Trophoblast cell (in vitro differentiated cells and primary cell): ENCODE measurements around the gene FMR1NB.

Source experiments
- DNase-seq, 2 donors: peaks; one replicate each; pipeline ENCODE4 v3.0.0-alpha.2; 2016
- H2AFZ ChIP-seq: 2 replicates; pipeline ENCODE4 v1.6.1; 2013; ENCODE audit warnings: low read length, moderate library complexity, mild to moderate bottlenecking; ENCODE audit not compliant: insufficient read depth, poor library complexity
- H2AK5ac ChIP-seq: 2 replicates; pipeline ENCODE4 v1.6.1; 2013; ENCODE audit warnings: mild to moderate bottlenecking, low read length
- H2BK120ac ChIP-seq: 2 replicates; pipeline ENCODE4 v1.6.1; 2013; ENCODE audit warnings: low read length, mild to moderate bottlenecking, moderate library complexity; ENCODE audit not compliant: insufficient read depth, poor library complexity
- H2BK12ac ChIP-seq: 2 replicates; pipeline ENCODE4 v1.6.1; 2013; ENCODE audit warnings: mild to moderate bottlenecking, low read length, moderate library complexity
- H2BK5ac ChIP-seq: 2 replicates; pipeline ENCODE4 v1.6.1; 2013; ENCODE audit warnings: low read length, low read depth, moderate library complexity, mild to moderate bottlenecking; ENCODE audit not compliant: poor library complexity
- H3K14ac ChIP-seq: 2 replicates; pipeline ENCODE4 v1.6.1; 2013; ENCODE audit warnings: mild to moderate bottlenecking, low read length
- H3K18ac ChIP-seq: 2 replicates; pipeline ENCODE4 v1.6.1; 2013; ENCODE audit warnings: mild to moderate bottlenecking, low read length
- H3K23ac ChIP-seq: 2 replicates; pipeline ENCODE4 v1.6.1; 2013; ENCODE audit warnings: low read length
- H3K27ac ChIP-seq: 2 replicates; pipeline ENCODE4 v1.5.1; 2013; ENCODE audit warnings: low read depth, mild to moderate bottlenecking, inconsistent platforms, low read length, moderate library complexity
- H3K27me3 ChIP-seq: 2 replicates; pipeline ENCODE4 v1.6.1; 2013; ENCODE audit warnings: inconsistent platforms, mild to moderate bottlenecking, low read length, moderate library complexity; ENCODE audit not compliant: insufficient read depth
- H3K36me3 ChIP-seq, 2 experiments: 1 replicate in 1 of 2; 2 replicates in 1 of 2; pipeline ENCODE4 v1.6.1; 2013; ENCODE audit warnings: low read length in 2 of 2, mild to moderate bottlenecking in 2 of 2, moderate library complexity in 1 of 2; ENCODE audit not compliant: insufficient read depth in 2 of 2, control insufficient read depth in 1 of 2
- H3K4ac ChIP-seq: 2 replicates; pipeline ENCODE4 v1.6.1; 2013; ENCODE audit warnings: low read depth, mild to moderate bottlenecking, low read length, moderate library complexity
- H3K4me1 ChIP-seq, 2 experiments: 1 replicate in 1 of 2; 2 replicates in 1 of 2; pipeline ENCODE4 v1.6.1; 2013; ENCODE audit warnings: low read length in 2 of 2, mild to moderate bottlenecking in 2 of 2, moderate library complexity in 1 of 2; ENCODE audit not compliant: insufficient read depth in 2 of 2, control insufficient read depth in 1 of 2
- H3K4me2 ChIP-seq: 2 replicates; pipeline ENCODE4 v1.6.1; 2013; ENCODE audit warnings: inconsistent platforms, mild to moderate bottlenecking, low read length, moderate library complexity
- H3K4me3 ChIP-seq: 2 replicates; pipeline ENCODE4 v1.5.1; 2013; ENCODE audit warnings: mild to moderate bottlenecking, low read depth, low read length, inconsistent platforms
- H3K79me1 ChIP-seq: one replicate; pipeline ENCODE4 v1.6.1; 2013; ENCODE audit warnings: low read length
- H3K79me2 ChIP-seq: 2 replicates; pipeline ENCODE4 v1.6.1; 2013; ENCODE audit warnings: low read length, mild to moderate bottlenecking; ENCODE audit not compliant: control insufficient read depth, insufficient read depth, poor library complexity
- H3K9ac ChIP-seq: 2 replicates; pipeline ENCODE4 v1.6.1; 2013; ENCODE audit warnings: mild to moderate bottlenecking, low read length
- H3K9me3 ChIP-seq: 2 replicates; pipeline ENCODE4 v1.6.1; 2013; ENCODE audit warnings: low read depth, mild to moderate bottlenecking, control low read depth, inconsistent platforms, low read length; ENCODE audit not compliant: insufficient read depth
- H4K12ac ChIP-seq: 2 replicates; pipeline ENCODE4 v1.6.1; 2013; ENCODE audit warnings: low read depth, mild to moderate bottlenecking, low read length, moderate library complexity
- H4K8ac ChIP-seq: 2 replicates; pipeline ENCODE4 v1.6.1; 2013; ENCODE audit warnings: low read depth, mild to moderate bottlenecking, low read length, moderate library complexity
- H4K91ac ChIP-seq: one replicate; pipeline ENCODE4 v1.6.1; 2013; ENCODE audit warnings: low read depth, mild to moderate bottlenecking, low read length, moderate library complexity
- WGBS: extraction: QIAGEN DNeasy Blood & Tissue Kit; methylation state at CpG from one replicate; pipeline ENCODE4 v1.1.7; 2013; ENCODE audit warnings: missing lambda C conversion rate; ENCODE audit not compliant: insufficient read length, insufficient coverage; ENCODE audit errors: extremely low coverage; 5-methylcytosine and 5-hydroxymethylcytosine counted together

Gene FMR1NB

GRCh38 chrX:147948531-147948930, 32.6 kb upstream of the FMR1NB start:
- Histone ChIP-seq H3K36me3 (peaks cover 11 to 16% of the 10 kb centered on the region in 2 experiments), H3K4me2 (no peak overlapping the region), H4K8ac (no peak overlapping the region)

GRCh38 chrX:147950352-147950751, 30.8 kb upstream of the FMR1NB start:
- H4K12ac ChIP-seq = no peak overlapping the region
- WGBS = no CpG with 5 or more reads among the region's 1 CpG
- no peaks in the 10 kb centered on the region for H3K4me1 ChIP-seq
- no peaks in the 10 kb centered on the region for H3K79me1 ChIP-seq
- no peaks in the 10 kb centered on the region for H3K79me2 ChIP-seq
- H3K9ac ChIP-seq = no peak overlapping the region
- H3K9me3 ChIP-seq = no peaks in the 10 kb centered on the region
- H2BK12ac ChIP-seq = no peak overlapping the region
- H3K23ac ChIP-seq = no peak overlapping the region
- no peak overlapping the region for H3K18ac ChIP-seq
- peaks cover 7% of the 10 kb centered on the region in 2 experiments for H3K36me3 ChIP-seq
- no peak overlapping the region for H3K27ac ChIP-seq
- H3K4me2 ChIP-seq = no peak overlapping the region
- H2BK120ac ChIP-seq = no peak overlapping the region
- no peak overlapping the region for H3K4ac ChIP-seq
- H2AFZ ChIP-seq = no peak overlapping the region
- DNase-seq = no peak
- no peak overlapping the region for H3K14ac ChIP-seq
- no peak overlapping the region for H4K91ac ChIP-seq
- H2BK5ac ChIP-seq = no peak overlapping the region
- H4K8ac ChIP-seq = no peak overlapping the region
- H2AK5ac ChIP-seq = no peak overlapping the region
- H3K27me3 ChIP-seq = no peaks in the 10 kb centered on the region
- H3K4me3 ChIP-seq = no peak overlapping the region

More at GRCh38 chrX:147948531-147948930, 32.6 kb upstream of the FMR1NB start:
- Histone ChIP-seq H2BK5ac (no peak overlapping the region), H2AK5ac (no peak overlapping the region), H3K9ac (no peak overlapping the region), H3K79me1 (no peaks in the 10 kb centered on the region), H3K27me3 (no peaks in the 10 kb centered on the region), H4K12ac (no peak overlapping the region), H3K4me3 (no peak overlapping the region), H3K79me2 (no peaks in the 10 kb centered on the region), H4K91ac (no peak overlapping the region), H2BK12ac (no peak overlapping the region), H2BK120ac (no peak overlapping the region), H3K9me3 (no peaks in the 10 kb centered on the region), H3K14ac (no peak overlapping the region), H3K4me1 (no peaks in the 10 kb centered on the region), H3K4ac (no peak overlapping the region), H3K23ac (no peak overlapping the region), H3K27ac (no peak overlapping the region), H2AFZ (no peak overlapping the region), H3K18ac (no peak overlapping the region)
- no peak for DNase-seq
- WGBS = no CpG with 5 or more reads among the region's 7 CpGs

- H2BK120ac ChIP-seq = no peak overlapping the region
- no CpG with 5 or more reads among the region's 2 CpGs for whole genome bisulfite sequencing
These were observed 27.2 kb upstream of the FMR1NB start for GRCh38 chrX:147953976-147954375.

GRCh38 chrX:147957291-147957690, 23.8 kb upstream of the FMR1NB start:
- Histone ChIP-seq H3K79me2 (no peaks in the 10 kb centered on the region), H2AK5ac (no peak overlapping the region), H3K36me3 (peaks cover 0 to 2% of the 10 kb centered on the region in 2 experiments), H3K4me2 (no peak overlapping the region), H3K79me1 (no peaks in the 10 kb centered on the region), H4K8ac (no peak overlapping the region), H2BK5ac (no peak overlapping the region), H3K4me1 (peaks cover 0 to 3% of the 10 kb centered on the region in 2 experiments), H3K9me3 (no peaks in the 10 kb centered on the region), H3K27me3 (no peaks in the 10 kb centered on the region), H3K9ac (no peak overlapping the region), H4K12ac (no peak overlapping the region), H3K27ac (no peak overlapping the region), H2BK12ac (no peak overlapping the region), H2AFZ (no peak overlapping the region), H3K14ac (no peak overlapping the region), H3K23ac (no peak overlapping the region), H4K91ac (no peak overlapping the region), H3K18ac (no peak overlapping the region), H3K4ac (no peak overlapping the region), H2BK120ac (no peak overlapping the region), H3K4me3 (no peak overlapping the region)
- DNase-seq = no peak
- WGBS = no CpG with 5 or more reads among the region's 2 CpGs

More at GRCh38 chrX:147953976-147954375, 27.2 kb upstream of the FMR1NB start:
- H4K12ac ChIP-seq = no peak overlapping the region
- H3K4me3 ChIP-seq = no peak overlapping the region
- no peaks in the 10 kb centered on the region for H3K79me2 ChIP-seq
- H3K9me3 ChIP-seq = no peaks in the 10 kb centered on the region
- H3K79me1 ChIP-seq = no peaks in the 10 kb centered on the region
- H3K4me2 ChIP-seq = no peak overlapping the region
- H3K27ac ChIP-seq = no peak overlapping the region
- H3K27me3 ChIP-seq = no peaks in the 10 kb centered on the region
- H3K23ac ChIP-seq = no peak overlapping the region
- no peak for DNase-seq
- no peak overlapping the region for H4K91ac ChIP-seq
- H3K18ac ChIP-seq = no peak overlapping the region
- H2AK5ac ChIP-seq = no peak overlapping the region
- H2AFZ ChIP-seq = no peak overlapping the region
- H3K36me3 ChIP-seq = peaks cover 0 to 2% of the 10 kb centered on the region in 2 experiments
- H3K4ac ChIP-seq = no peak overlapping the region
- no peak overlapping the region for H3K9ac ChIP-seq
- H2BK12ac ChIP-seq = no peak overlapping the region
- H4K8ac ChIP-seq = no peak overlapping the region
- H3K4me1 ChIP-seq = peaks cover 0 to 3% of the 10 kb centered on the region in 2 experiments
- no peak overlapping the region for H3K14ac ChIP-seq
- H2BK5ac ChIP-seq = no peak overlapping the region
